Vagina (tissue), 2 donors: ENCODE measurements around the gene ZNF281. TPM values are rescaled to one million over a fixed set of nuclear protein-coding genes. Genes with fewer than 3 reads are reported as not detected.

ENCODE experiments used
- DNase-seq, 2 donors: peaks; one replicate each; pipeline ENCODE4 v3.0.0-alpha.2; 2017; ENCODE audit errors: extremely low spot score in 2 of 2
- H3K27ac ChIP-seq: fragments of 200-600 bp; sonication (generic); one replicate; pipeline ENCODE4 v1.5.1; 2019
- H3K27me3 ChIP-seq: fragments of 200-600 bp; sonication (generic); one replicate; pipeline ENCODE4 v1.5.1; 2019
- H3K36me3 ChIP-seq, 2 donors: fragments of 200-600 bp; sonication (generic); one replicate each; pipeline ENCODE4 v1.5.1; 2017 to 2019
- H3K4me1 ChIP-seq: fragments of 200-600 bp; sonication (generic); one replicate; pipeline ENCODE4 v1.5.1; 2019
- H3K4me3 ChIP-seq, 2 donors: fragments of 200-600 bp; sonication (generic); 1 replicate in 1 of 2; 2 replicates in 1 of 2; pipeline ENCODE4 v1.5.1; 2016 to 2019
- H3K9me3 ChIP-seq: fragments of 200-600 bp; sonication (generic); one replicate; pipeline ENCODE4 v1.5.1; 2019
- POLR2A ChIP-seq, 2 donors: fragments of 450-650 bp; IDR thresholded peaks; one replicate each; pipeline ENCODE4 v1.6.1; 2017; ENCODE audit warnings: antibody characterized with exemption in 2 of 2, mild to moderate bottlenecking in 2 of 2, moderate library complexity in 2 of 2
- POLR2AphosphoS5 ChIP-seq, 2 donors: sonication (generic); formaldehyde crosslinking; IDR thresholded peaks; one replicate each; pipeline ENCODE4 v1.9.0; 2017; ENCODE audit warnings: antibody characterized with exemption in 2 of 2, mild to moderate bottlenecking in 2 of 2, low read depth in 1 of 2; ENCODE audit not compliant: insufficient read depth in 1 of 2
- intact Hi-C: fragments of 100-400 bp; cut with DNase I; formaldehyde crosslinking; loops from one replicate; pipeline ENCODE4 v1.15.1; 2023
- total RNA-seq: library from RNA; depleted of rRNA; stranded (reverse); fragments of >200 nt; gene quantifications from one replicate; pipeline ENCODE4 v1.2.3, GENCODE V29; 2016
- TF ChIP-seq, protein P1 (sequence below), 3 experiments: fragments of 450-650 bp in 2 of 3; fragments of 200-600 bp in 1 of 3; sonication (generic) in 1 of 3; IDR thresholded peaks; one replicate each; pipeline ENCODE4 v1.5.1; 2017 to 2019; ENCODE audit warnings: antibody characterized with exemption in 3 of 3, mild to moderate bottlenecking in 2 of 3, moderate library complexity in 2 of 3

The ZNF281 gene
- total RNA-seq, 1 donor from 2014 or later = 8.8 TPM

DNA sequence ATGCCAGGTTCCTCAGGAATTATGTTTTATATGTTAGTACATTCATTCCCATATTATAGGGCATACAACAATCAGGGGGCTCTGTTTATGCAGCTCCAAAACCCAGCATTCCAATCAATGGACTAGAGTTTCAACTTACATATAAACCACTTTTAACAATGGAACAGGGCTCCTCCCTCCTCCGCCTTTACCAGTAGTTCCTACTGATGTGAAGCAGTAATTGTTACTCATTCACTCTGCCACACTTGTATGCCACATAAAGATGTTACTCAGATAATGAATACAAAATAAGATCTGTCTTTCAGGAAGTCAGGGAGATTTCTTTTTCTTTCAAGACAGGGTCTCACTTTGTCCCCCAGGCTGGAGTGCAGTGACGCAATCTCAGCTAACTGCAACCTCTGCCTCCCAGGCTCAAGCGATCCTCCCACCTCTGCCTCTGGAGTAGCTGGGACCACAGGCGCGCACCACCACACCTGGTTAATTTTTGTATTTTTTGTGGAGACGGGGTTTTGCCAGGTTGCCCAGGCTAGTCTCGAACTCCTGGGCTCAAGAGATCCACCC, 17.1 kb downstream of the ZNF281 start:
- no peaks in the 10 kb centered on the region for H3K36me3 ChIP-seq
- H3K4me3 ChIP-seq = no peak overlapping the region
- H3K4me1 ChIP-seq = no peaks in the 10 kb centered on the region
- intact Hi-C loops = no loop called here
- DNase-seq = no peak
- TF ChIP-seq POLR2AphosphoS5 (IDR thresholded peaks at IDR 0.05; ENCODE audit: insufficient read depth in 1 of 2, low read depth in 1 of 2) (no peak), POLR2A (IDR thresholded peaks at IDR 0.05) (no peak)
- TF ChIP-seq, protein P1, sequence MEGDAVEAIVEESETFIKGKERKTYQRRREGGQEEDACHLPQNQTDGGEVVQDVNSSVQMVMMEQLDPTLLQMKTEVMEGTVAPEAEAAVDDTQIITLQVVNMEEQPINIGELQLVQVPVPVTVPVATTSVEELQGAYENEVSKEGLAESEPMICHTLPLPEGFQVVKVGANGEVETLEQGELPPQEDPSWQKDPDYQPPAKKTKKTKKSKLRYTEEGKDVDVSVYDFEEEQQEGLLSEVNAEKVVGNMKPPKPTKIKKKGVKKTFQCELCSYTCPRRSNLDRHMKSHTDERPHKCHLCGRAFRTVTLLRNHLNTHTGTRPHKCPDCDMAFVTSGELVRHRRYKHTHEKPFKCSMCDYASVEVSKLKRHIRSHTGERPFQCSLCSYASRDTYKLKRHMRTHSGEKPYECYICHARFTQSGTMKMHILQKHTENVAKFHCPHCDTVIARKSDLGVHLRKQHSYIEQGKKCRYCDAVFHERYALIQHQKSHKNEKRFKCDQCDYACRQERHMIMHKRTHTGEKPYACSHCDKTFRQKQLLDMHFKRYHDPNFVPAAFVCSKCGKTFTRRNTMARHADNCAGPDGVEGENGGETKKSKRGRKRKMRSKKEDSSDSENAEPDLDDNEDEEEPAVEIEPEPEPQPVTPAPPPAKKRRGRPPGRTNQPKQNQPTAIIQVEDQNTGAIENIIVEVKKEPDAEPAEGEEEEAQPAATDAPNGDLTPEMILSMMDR (IDR thresholded peaks at IDR 0.05) = no peak
- H3K27me3 ChIP-seq = no peaks in the 10 kb centered on the region
- H3K9me3 ChIP-seq = no peaks in the 10 kb centered on the region
- H3K27ac ChIP-seq = no peak overlapping the region

DNA sequence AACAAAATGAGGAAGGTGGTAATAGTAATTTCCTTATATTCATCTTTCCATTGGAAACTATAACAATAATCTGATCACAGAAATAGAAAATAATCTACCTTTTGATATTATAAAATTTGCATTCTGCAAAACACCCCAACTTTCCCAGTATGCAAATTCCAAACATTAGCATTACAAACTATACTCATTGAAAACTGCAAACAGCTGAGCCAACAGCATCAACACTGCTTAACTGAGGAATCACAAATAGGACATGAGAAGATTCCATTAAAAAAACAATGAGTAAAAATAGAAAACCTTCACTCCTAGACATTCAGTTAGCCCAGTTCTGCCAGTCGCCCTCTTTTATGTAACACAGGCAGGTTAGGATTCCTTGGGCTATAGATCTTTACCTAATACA, 18.1 kb downstream of the ZNF281 start:
- Histone ChIP-seq H3K27ac (no peak overlapping the region), H3K36me3 (no peaks in the 10 kb centered on the region), H3K4me3 (no peak overlapping the region), H3K27me3 (no peaks in the 10 kb centered on the region), H3K4me1 (no peaks in the 10 kb centered on the region), H3K9me3 (no peaks in the 10 kb centered on the region)
- intact Hi-C loops = no loop called here
- no peak for DNase-seq
- TF ChIP-seq, protein P1 (IDR thresholded peaks at IDR 0.05) = no peak
- TF ChIP-seq POLR2A (IDR thresholded peaks at IDR 0.05) = no peak
- TF ChIP-seq POLR2AphosphoS5 (IDR thresholded peaks at IDR 0.05; ENCODE audit: insufficient read depth in 1 of 2, low read depth in 1 of 2) = no peak

DNA sequence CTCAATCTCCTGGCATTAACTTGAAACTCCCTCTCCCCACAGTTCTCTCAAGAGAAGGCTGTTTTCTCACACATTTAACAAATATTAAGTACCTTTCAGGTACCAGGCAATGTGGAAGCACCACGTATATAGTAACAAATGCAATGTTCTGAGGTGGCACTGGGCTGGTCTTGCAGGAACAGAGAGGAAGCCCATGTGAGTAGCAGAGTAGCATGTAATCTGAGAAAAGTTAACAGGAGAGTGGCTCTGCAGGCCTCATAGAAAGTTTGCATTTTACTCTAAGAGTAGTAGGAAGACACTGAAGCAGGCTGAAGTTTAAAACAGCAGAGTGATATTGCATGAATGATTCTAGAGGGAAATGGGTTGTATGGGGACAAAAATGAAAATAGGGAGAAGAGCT, 21.0 kb downstream of the ZNF281 start:
- intact Hi-C loops = no loop called here
- TF ChIP-seq POLR2AphosphoS5 (IDR thresholded peaks at IDR 0.05; ENCODE audit: insufficient read depth in 1 of 2, low read depth in 1 of 2) (no peak), POLR2A (IDR thresholded peaks at IDR 0.05) (no peak)
- TF ChIP-seq, protein P1 (IDR thresholded peaks at IDR 0.05) = no peak
- H3K9me3 ChIP-seq = no peaks in the 10 kb centered on the region

DNA sequence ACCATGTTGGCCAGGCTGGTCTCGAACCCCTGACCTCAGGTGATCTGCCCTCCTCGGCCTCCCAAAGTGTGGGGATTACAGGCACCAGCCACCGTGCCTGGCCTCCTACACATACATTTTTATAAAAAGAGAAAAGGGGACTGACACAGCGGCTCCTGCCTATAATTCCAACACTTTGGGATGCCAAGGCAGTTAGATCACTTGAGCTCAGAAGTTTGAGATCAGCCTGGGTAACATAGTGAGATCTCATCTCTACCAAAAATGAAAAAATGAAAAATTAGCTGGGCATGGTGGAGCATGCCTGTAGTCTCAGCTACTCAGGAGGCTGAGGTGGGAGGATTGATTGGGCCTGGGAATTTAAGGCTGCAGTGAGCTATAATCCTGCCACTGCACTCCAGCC, 23.4 kb downstream of the ZNF281 start:
- no peaks in the 10 kb centered on the region for H3K4me1 ChIP-seq
- no peak overlapping the region for H3K27ac ChIP-seq

More for the DNA sequence above, 21.0 kb downstream of the ZNF281 start:
- no peak overlapping the region for H3K4me3 ChIP-seq
- no peaks in the 10 kb centered on the region for H3K4me1 ChIP-seq
- H3K27me3 ChIP-seq = no peaks in the 10 kb centered on the region
- no peaks in the 10 kb centered on the region for H3K36me3 ChIP-seq
- H3K27ac ChIP-seq = no peak overlapping the region
- DNase-seq = no peak

DNA sequence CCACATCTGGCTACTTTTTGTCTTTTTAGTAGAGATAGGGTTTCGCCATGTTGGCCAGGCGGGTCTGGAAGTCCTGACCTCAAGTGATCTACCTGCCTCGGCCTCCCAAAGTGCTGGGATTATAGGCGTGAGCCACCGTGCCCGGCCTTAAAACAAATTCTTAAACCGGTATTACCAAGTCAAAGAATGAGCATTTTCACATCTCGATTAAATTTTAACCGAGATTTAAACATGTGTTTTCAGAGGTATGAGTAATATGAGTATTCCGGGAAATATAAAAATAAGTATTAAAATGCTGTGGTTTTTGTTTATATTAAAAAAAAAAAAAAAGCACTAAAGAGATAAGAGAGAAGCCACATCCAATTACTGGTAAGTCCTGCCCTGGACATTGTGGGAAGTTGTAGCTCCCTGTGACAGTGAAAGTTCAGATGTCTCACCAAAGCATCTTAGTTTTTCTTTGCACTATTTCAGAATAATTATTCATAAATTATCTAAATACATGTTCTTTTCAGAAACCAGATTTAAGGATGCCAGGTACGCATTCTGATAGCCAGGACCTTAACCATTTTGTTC, 24.9 kb downstream of the ZNF281 start:
- no peaks in the 10 kb centered on the region for H3K4me1 ChIP-seq
- H3K36me3 ChIP-seq = no peaks in the 10 kb centered on the region
- H3K4me3 ChIP-seq = no peak overlapping the region
- no peaks in the 10 kb centered on the region for H3K27me3 ChIP-seq
- TF ChIP-seq, protein P1 (IDR thresholded peaks at IDR 0.05) = no peak
- TF ChIP-seq POLR2A (IDR thresholded peaks at IDR 0.05) (no peak), POLR2AphosphoS5 (IDR thresholded peaks at IDR 0.05; ENCODE audit: insufficient read depth in 1 of 2, low read depth in 1 of 2) (no peak)
- DNase-seq = no peak
- no peak overlapping the region for H3K27ac ChIP-seq
- intact Hi-C loops = no loop called here
- H3K9me3 ChIP-seq = no peaks in the 10 kb centered on the region

More for the DNA sequence above, 23.4 kb downstream of the ZNF281 start:
- Histone ChIP-seq H3K36me3 (no peaks in the 10 kb centered on the region), H3K4me3 (no peak overlapping the region), H3K9me3 (no peaks in the 10 kb centered on the region), H3K27me3 (no peaks in the 10 kb centered on the region)
- no peak for DNase-seq
- no peak for TF ChIP-seq POLR2A (IDR thresholded peaks at IDR 0.05)
- TF ChIP-seq, protein P1 (IDR thresholded peaks at IDR 0.05) = no peak
- intact Hi-C loops = no loop called here
